Activated naive CD8-positive, alpha-beta T cell treated with anti-CD3 and anti-CD28 coated beads for 36 hours (primary cell): ENCODE data around the gene MAP3K14. TPM values are rescaled to one million over a fixed set of nuclear protein-coding genes. Genes with fewer than 3 reads are reported as not detected.
A peak's percentile ranks its signal among the peaks of the same experiment; 100 is the strongest.

ENCODE experiments used
- DNase-seq: peaks from one replicate; pipeline ENCODE4 v3.0.0; 2021
- H3K27ac Mint-ChIP-seq: one replicate; pipeline ENCODE4 v1.8.0; 2022; ENCODE audit warnings: mild to moderate bottlenecking, moderate library complexity, mixed read lengths
- H3K27me3 Mint-ChIP-seq: one replicate; pipeline ENCODE4 v1.8.0; 2022; ENCODE audit warnings: mild to moderate bottlenecking, mixed read lengths
- H3K36me3 Mint-ChIP-seq: one replicate; pipeline ENCODE4 v1.8.0; 2021; ENCODE audit warnings: mild to moderate bottlenecking, mixed read lengths
- H3K4me1 Mint-ChIP-seq: one replicate; pipeline ENCODE4 v1.8.0; 2021; ENCODE audit warnings: mixed read lengths
- H3K4me3 Mint-ChIP-seq: one replicate; pipeline ENCODE4 v1.8.0; 2022; ENCODE audit warnings: mild to moderate bottlenecking, moderate library complexity, mixed read lengths
- H3K9me3 Mint-ChIP-seq: one replicate; pipeline ENCODE4 v1.8.0; 2022; ENCODE audit warnings: mixed read lengths
- total RNA-seq, 2 experiments: library from RNA; stranded (reverse); gene quantifications; one replicate each; pipeline ENCODE4 v1.2.3, GENCODE V29; 2021

Gene MAP3K14
- total RNA-seq, 2 experiments from 2014 or later = 27.1 to 28.3 TPM

DNA sequence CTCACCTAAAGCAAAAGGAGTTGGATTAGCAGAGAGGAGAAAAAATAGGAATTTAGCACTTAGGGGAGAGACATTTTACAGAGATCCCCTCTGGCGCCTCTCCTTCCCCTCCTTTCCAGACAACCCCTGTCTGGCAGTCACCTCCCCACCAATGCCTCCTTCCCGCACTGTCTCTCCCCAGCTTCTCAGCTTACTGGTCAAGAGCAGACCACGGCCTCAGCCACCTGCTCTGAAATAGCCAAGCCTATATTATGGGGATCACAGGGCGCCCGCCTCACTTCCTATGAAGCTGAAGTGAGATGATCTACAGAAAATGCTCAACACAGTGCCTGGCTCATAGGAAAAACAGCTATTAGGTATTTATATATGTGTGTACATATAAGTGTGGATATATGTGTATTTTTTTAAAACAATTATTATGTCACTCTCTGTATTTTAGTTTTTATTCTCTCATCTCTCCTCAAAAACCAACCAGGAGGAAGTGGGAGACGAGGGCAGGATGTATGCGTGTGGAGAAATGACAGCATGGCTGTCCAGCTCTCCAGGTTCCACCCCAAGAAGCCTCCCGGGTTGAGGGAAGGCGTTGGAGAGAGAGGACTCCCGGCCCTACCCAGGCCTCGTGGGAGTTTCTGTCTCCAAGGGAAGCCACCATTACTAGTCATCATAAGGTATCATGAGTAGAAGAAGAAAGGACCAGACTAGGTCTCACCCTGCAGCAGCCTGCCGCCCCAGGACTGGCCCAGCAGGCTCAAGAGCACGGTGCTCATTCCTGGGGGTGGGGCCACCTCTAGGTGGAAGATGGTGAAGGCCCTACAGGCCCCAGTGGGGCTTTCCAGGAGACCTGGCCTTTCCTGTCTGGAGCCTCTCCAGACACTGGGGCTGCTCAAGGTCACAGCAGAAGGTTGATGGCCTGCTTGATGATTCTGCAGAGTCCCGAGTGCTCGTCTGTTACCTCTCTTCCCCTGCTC lies 27.2 kb downstream of the MAP3K14 start:
- no peaks in the 10 kb centered on the region for H3K9me3 Mint-ChIP-seq
- H3K36me3 Mint-ChIP-seq = peaks cover 20% of the 10 kb centered on the region
- no peak for DNase-seq
- H3K4me3 Mint-ChIP-seq = no peak overlapping the region
- no peaks in the 10 kb centered on the region for H3K27me3 Mint-ChIP-seq
- peaks cover 32% of the 10 kb centered on the region for H3K4me1 Mint-ChIP-seq
- H3K27ac Mint-ChIP-seq = no peak overlapping the region

- no peak for DNase-seq
- H3K9me3 Mint-ChIP-seq = no peaks in the 10 kb centered on the region
- peak overlapping the region; percentile 29 for H3K27ac Mint-ChIP-seq
- H3K4me3 Mint-ChIP-seq = no peak overlapping the region
- no peaks in the 10 kb centered on the region for H3K27me3 Mint-ChIP-seq
- H3K36me3 Mint-ChIP-seq = peaks cover 23% of the 10 kb centered on the region
- H3K4me1 Mint-ChIP-seq = peaks cover 32% of the 10 kb centered on the region
Observed at GRCh38 chr17:45288825-45289224, 28.0 kb downstream of the MAP3K14 start.

DNA sequence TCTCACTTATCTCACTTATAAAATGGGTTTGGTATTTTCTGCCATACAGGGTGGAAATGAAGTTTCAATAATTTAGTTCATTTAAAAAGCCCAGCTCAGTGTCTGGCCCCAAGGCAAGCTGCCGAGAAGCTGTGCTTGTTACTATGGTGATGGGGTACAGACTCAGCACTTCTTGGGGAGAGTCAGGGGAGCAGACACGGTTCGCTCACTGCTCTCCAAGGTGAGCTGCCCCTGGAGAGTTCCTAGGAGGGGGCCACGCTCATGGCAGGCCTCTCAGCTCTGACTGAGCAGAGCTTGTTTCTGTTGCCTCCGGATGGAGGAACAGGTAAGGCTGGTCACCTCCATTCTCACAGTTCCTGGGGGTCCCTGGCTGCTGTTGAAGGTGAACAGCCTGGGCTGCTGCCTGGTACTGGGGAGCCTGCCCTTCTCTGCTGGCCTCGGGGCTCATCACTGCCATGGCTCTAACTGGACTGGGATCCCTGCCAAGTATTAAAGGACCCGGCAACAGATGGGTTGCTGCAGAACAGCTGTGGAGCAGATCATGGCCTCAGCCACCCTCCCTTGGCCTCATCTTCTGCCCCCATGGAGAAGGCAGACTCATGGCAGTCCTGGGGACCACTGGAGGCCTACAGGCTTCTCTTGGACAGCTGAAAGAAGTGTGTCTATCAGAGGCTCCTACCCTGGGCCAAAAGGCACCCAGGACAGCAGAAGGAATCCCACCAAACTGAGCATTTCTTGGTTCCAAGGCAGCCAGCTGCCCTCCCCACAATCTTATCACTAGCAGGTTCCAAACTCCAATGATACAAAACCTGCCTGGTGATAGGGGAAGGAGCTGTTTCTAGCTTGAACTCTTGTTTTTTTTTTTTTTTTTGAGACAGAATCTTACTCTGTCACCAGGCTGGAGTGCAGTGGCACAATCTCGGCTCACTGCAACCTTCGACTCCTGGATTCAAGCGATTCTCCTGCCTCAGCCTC lies 29.0 kb downstream of the MAP3K14 start:
- peaks cover 24% of the 10 kb centered on the region for H3K36me3 Mint-ChIP-seq
- H3K27ac Mint-ChIP-seq = no peak overlapping the region
- no peak overlapping the region for H3K4me3 Mint-ChIP-seq
- peaks cover 24% of the 10 kb centered on the region for H3K4me1 Mint-ChIP-seq
- H3K9me3 Mint-ChIP-seq = no peaks in the 10 kb centered on the region
- no peaks in the 10 kb centered on the region for H3K27me3 Mint-ChIP-seq
- no peak for DNase-seq

DNA sequence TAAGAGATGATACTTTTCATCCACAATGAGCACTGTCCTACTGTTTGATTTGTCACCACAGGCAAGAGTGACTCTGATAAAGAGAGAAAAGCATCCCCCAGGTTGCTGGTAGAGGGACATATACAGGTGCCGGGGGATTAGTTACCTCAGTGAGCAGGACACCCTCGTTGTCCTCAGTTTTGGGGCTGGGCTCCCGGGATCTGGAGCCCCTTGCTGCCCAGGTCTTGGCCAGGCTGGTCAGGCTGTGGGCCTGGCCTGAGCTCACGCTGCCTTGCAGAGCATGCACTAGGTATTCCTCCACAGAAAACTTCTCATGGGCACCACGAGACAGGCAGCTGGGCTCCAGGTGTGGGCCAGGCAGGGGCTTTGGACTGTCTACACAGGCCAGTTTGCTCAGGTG lies 30.5 kb downstream of the MAP3K14 start:
- Mint-ChIP-seq H3K27me3 (no peaks in the 10 kb centered on the region), H3K4me3 (no peak overlapping the region), H3K36me3 (peaks cover 29% of the 10 kb centered on the region), H3K9me3 (no peaks in the 10 kb centered on the region), H3K4me1 (peaks cover 16% of the 10 kb centered on the region), H3K27ac (no peak overlapping the region)
- no peak for DNase-seq

- peak overlapping the region; percentile 63 for H3K27ac Mint-ChIP-seq
- H3K4me1 Mint-ChIP-seq = peaks cover 11% of the 10 kb centered on the region
- DNase-seq = peak; percentile 37
- H3K27me3 Mint-ChIP-seq = no peaks in the 10 kb centered on the region
- H3K9me3 Mint-ChIP-seq = no peaks in the 10 kb centered on the region
- no peak overlapping the region for H3K4me3 Mint-ChIP-seq
- peaks cover 24% of the 10 kb centered on the region for H3K36me3 Mint-ChIP-seq
Observed at GRCh38 chr17:45284176-45285140, 32.4 kb downstream of the MAP3K14 start.

- DNase-seq = no peak
- Mint-ChIP-seq H3K27ac (peak overlapping the region; percentile 63), H3K4me3 (no peak overlapping the region), H3K27me3 (no peaks in the 10 kb centered on the region), H3K36me3 (peaks cover 21% of the 10 kb centered on the region), H3K4me1 (peaks cover 11% of the 10 kb centered on the region), H3K9me3 (no peaks in the 10 kb centered on the region)
Observed at GRCh38 chr17:45283711-45284110, 33.1 kb downstream of the MAP3K14 start.

DNA sequence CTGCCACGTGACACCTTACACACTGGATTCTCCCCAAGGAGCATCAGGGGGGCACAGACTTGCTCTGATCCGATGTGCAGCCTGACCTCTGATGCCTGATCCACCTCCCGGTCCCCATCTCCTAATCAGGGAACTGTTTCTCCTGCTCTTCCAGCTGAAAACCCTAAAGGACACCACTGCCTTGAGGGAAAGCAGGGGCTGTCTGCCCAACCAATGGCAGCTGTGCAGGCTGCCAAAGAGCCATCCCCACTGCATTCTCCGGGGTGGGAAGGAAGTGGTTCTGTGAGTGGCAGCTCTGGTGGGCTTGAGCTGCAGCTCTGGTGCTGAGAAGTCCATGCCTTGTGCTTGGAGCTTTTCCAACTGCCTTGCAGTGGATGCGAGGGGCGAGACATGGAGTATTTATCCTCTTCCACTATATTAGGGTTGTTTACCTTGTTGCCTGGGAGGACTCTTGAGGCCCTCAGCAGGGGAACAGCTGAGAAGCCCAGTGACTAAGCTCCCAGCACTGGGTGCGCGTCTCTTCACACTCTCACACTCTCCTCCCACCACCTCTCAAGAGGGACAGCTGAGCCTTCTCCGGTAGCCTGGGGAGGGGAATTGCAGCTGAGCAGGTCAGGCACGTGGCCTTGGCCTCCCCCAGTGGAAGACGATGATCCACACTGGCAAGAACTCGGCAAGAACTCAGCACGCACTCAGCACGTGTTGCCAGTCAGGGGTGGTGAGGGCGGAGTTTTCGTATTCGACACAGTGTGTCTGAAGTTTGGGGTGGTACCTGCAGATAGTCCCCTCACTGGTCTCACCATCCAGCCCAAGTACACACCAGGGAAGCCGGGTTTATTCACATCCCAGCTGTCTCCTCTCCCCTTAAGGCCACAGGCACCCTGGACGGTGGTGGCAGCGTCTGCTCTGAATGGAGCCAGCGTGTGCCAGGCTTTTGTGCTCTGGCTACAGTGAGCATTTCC lies 33.9 kb downstream of the MAP3K14 start:
- no peak for DNase-seq
- Mint-ChIP-seq H3K4me1 (peaks cover 11% of the 10 kb centered on the region), H3K9me3 (no peaks in the 10 kb centered on the region), H3K4me3 (no peak overlapping the region), H3K27me3 (no peaks in the 10 kb centered on the region), H3K27ac (peak overlapping the region; percentile 29), H3K36me3 (peaks cover 19% of the 10 kb centered on the region)

DNA sequence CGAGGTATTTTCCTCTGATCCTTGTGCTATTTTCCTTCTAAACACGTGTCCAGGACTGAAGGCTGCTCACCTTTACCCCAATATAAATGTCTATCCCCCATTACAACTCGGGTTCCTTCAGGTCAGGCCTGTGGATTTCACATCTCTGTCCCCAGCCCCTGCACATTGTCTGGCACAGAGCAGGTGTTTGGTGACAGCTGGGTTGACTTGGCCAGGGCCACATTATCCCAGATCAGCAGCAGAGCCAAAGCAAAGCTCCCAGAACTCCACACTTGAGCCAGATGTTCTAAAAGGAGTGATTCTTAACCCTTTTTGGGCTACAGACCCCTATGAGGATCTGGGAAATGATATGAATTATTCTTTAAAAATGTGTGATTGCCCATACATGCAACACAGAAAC lies 36.9 kb downstream of the MAP3K14 start:
- H3K9me3 Mint-ChIP-seq = no peaks in the 10 kb centered on the region
- no peak overlapping the region for H3K4me3 Mint-ChIP-seq
- no peak overlapping the region for H3K27ac Mint-ChIP-seq
- H3K27me3 Mint-ChIP-seq = no peaks in the 10 kb centered on the region
- H3K36me3 Mint-ChIP-seq = peaks cover 12% of the 10 kb centered on the region
- DNase-seq = no peak
- H3K4me1 Mint-ChIP-seq = peaks cover 15% of the 10 kb centered on the region

- H3K36me3 Mint-ChIP-seq = peaks cover 6% of the 10 kb centered on the region
- H3K4me3 Mint-ChIP-seq = no peak overlapping the region
Observed at GRCh38 chr17:45277992-45278391, 38.8 kb downstream of the MAP3K14 start.

GRCh38 chr17:45277216-45277849 lies 39.5 kb downstream of the MAP3K14 start:
- Mint-ChIP-seq H3K27ac (peak overlapping the region; percentile 27), H3K36me3 (peaks cover 1% of the 10 kb centered on the region), H3K9me3 (no peaks in the 10 kb centered on the region), H3K4me3 (no peak overlapping the region), H3K27me3 (no peaks in the 10 kb centered on the region), H3K4me1 (peaks cover 6% of the 10 kb centered on the region)
- DNase-seq = peak; percentile 84

More at GRCh38 chr17:45277992-45278391, 38.8 kb downstream of the MAP3K14 start:
- H3K27me3 Mint-ChIP-seq = no peaks in the 10 kb centered on the region
- H3K9me3 Mint-ChIP-seq = no peaks in the 10 kb centered on the region
- peaks cover 7% of the 10 kb centered on the region for H3K4me1 Mint-ChIP-seq
- H3K27ac Mint-ChIP-seq = no peak overlapping the region
- no peak for DNase-seq

DNA sequence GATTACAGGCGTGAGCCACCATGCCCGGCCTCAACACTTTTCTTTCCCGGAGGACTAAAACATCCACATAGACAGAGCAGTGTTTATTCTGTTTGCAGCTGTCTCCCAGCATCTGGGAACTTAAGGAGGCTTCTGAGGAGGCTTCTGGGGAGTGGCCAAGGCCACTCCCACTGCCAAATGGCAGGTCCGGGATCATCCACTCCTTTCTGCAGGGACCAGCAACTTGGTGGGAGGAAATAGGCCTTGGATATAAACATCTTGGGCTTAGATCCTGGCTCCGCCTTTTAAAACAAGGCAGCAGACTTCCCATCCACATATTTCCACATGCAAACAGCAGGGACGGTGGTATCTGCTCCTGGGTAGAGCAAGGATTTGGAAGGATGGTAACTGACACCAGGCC lies 40.8 kb downstream of the MAP3K14 start:
- Mint-ChIP-seq H3K27me3 (no peaks in the 10 kb centered on the region), H3K27ac (no peak overlapping the region), H3K4me3 (no peak overlapping the region), H3K9me3 (no peaks in the 10 kb centered on the region), H3K4me1 (peaks cover 7% of the 10 kb centered on the region), H3K36me3 (no peaks in the 10 kb centered on the region)
- no peak for DNase-seq

- H3K36me3 Mint-ChIP-seq = peaks cover 13% of the 10 kb centered on the region
- H3K4me3 Mint-ChIP-seq = no peak overlapping the region
- H3K4me1 Mint-ChIP-seq = peaks cover 23% of the 10 kb centered on the region
- no peak for DNase-seq
- H3K27ac Mint-ChIP-seq = no peak overlapping the region
- H3K27me3 Mint-ChIP-seq = no peaks in the 10 kb centered on the region
- no peaks in the 10 kb centered on the region for H3K9me3 Mint-ChIP-seq
Observed at GRCh38 chr17:45274033-45274432, 42.8 kb downstream of the MAP3K14 start.

DNA sequence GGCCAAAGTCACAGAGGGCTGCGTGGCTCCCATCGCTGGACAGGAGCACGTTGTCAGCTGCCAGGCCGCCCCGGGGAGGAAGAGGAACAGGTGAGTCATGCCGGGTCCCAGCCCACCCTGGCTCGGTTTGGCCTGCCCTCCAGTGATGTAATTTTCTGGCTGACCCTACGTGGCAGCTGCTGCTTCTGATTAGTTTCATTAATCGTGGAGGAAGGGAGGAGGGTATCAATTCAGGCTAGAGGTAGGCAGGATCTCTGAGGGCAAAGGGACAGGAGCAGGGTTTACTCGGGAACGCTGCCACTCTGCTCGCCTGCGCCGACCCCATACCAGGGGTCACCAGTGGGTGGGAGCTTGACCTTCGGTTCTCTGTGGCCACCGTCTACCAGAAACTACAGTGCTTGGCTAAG lies 43.3 kb downstream of the MAP3K14 start:
- no peak for DNase-seq
- Mint-ChIP-seq H3K36me3 (peaks cover 15% of the 10 kb centered on the region), H3K27me3 (no peaks in the 10 kb centered on the region), H3K27ac (no peak overlapping the region), H3K4me1 (peaks cover 23% of the 10 kb centered on the region), H3K9me3 (no peaks in the 10 kb centered on the region), H3K4me3 (no peak overlapping the region)
